ENCODE measurements around the gene TSPAN9. TPM values are rescaled to one million over a fixed set of nuclear protein-coding genes. Genes with fewer than 3 reads are reported as not detected.

TSPAN9 gene
- polyA plus RNA-seq, 1 donor = 24.9 TPM

DNA sequence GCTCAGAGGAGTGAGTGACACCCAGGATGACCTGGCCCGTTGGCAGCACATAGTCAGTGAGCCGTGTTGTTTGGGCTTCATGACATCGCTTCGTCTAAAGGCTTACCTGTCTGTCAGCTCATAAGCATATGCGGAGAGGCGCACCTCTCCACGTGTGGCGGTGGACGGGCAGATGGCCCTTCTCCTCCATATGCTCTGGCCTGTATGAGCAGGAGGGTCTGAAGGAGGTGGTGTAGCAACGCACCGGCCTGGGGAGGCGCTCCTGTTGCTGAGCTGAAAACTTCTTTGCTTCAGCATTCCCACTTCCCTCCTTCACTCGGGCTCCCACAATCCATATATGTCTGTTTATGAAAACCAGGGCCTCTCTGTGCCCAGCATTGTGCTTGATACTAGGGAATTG, 186.1 kb downstream of the TSPAN9 start:
- Histone ChIP-seq H3K9me3 (ENCODE audit: control insufficient read depth, low read depth, low read length) (no peaks in the 10 kb centered on the region), H3K27ac (ENCODE audit: low read length) (no peak overlapping the region), H3K4me3 (ENCODE audit: low read length) (no peak overlapping the region), H3K27me3 (ENCODE audit: control insufficient read depth, insufficient read depth, low read length) (no peaks in the 10 kb centered on the region), H3K36me3 (ENCODE audit: control insufficient read depth, insufficient read depth, low read length) (no peaks in the 10 kb centered on the region), H3K4me1 (ENCODE audit: control insufficient read depth, insufficient read depth, low read length) (no peaks in the 10 kb centered on the region)
- DNase-seq = no peak
- no CpG with 5 or more reads among the region's 13 CpGs for WGBS (ENCODE audit: insufficient coverage, low lambda C conversion rate)

DNA sequence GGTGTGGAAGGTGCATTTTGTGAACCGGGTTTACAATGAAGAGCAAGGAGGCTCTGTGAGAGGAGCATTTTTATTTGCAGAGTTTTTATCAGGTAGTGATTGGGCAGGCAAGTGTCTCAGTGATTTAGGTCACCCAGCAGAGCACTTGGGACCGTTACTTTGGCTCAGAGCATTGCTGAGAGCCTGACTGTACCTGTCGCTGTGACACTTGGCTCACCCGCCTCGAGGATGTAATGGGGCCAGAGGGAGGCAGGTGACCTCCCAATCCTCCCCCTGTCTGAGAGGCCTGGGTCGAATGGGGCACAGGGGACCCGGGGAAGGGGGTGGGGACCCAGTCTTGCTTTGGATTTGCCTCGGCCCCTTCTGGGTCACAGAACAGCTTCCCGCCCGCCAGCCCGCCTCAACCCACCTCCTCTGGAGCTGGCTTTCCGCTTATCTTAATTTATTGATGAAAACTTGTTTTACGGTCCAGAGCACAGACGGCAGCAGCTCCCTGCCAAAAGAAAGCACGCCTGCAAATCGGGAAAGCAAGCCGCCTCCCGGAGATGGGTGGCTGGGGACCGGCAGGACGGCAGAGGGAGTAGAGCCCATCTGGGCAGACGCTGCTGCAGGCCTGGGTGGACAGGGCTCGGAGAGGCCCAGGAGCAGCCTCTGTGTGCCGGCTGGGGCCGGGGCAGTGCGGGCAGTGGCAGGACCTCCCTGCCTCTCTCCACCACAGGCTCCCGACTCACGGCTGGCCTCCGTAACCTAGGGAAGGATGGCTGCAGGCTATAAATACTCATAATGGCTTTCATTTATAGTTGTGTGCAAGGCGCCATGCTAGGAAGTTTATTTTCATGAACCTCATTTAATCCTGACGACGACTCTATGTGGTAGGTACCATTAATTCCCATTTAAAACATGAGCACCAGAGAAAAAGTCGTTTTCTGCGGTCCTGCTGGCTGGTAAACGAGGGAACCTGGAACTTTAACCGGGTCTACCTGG, 187.1 kb downstream of the TSPAN9 start:
- no peaks in the 10 kb centered on the region for H3K9me3 ChIP-seq (ENCODE audit: control insufficient read depth, low read depth, low read length)
- H3K4me1 ChIP-seq (ENCODE audit: control insufficient read depth, insufficient read depth, low read length) = no peaks in the 10 kb centered on the region
- H3K27me3 ChIP-seq (ENCODE audit: control insufficient read depth, insufficient read depth, low read length) = no peaks in the 10 kb centered on the region
- H3K36me3 ChIP-seq (ENCODE audit: control insufficient read depth, insufficient read depth, low read length) = no peaks in the 10 kb centered on the region
- 67% methylated on average over 3 of the region's 35 CpGs for WGBS (ENCODE audit: insufficient coverage, low lambda C conversion rate)
- H3K27ac ChIP-seq (ENCODE audit: low read length) = no peak overlapping the region
- DNase-seq = no peak
- no peak overlapping the region for H3K4me3 ChIP-seq (ENCODE audit: low read length)

DNA sequence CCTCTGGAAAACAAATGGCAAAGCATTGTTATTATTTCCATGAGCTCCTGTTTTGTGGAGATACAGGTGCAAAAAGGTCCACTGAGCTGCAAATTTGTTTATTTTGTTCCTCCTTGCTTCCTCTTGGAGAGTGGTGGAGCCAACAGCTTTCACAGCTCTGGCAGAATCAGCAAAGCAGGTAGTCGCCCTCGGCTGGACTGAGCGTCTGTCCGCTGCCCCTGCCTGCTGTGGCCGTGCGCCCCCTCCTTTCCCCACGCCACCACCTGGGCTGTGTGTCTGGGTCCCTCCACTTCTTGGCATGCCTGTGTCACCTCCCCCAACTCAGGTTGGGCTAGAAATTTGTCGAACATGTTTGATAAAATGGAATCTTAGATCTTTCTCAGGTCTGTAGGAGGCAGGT, 188.2 kb downstream of the TSPAN9 start:
- H3K36me3 ChIP-seq (ENCODE audit: control insufficient read depth, insufficient read depth, low read length) = no peaks in the 10 kb centered on the region
- H3K4me1 ChIP-seq (ENCODE audit: control insufficient read depth, insufficient read depth, low read length) = no peaks in the 10 kb centered on the region
- WGBS (ENCODE audit: insufficient coverage, low lambda C conversion rate) = no CpG with 5 or more reads among the region's 8 CpGs
- no peak for DNase-seq
- no peaks in the 10 kb centered on the region for H3K9me3 ChIP-seq (ENCODE audit: control insufficient read depth, low read depth, low read length)
- H3K4me3 ChIP-seq (ENCODE audit: low read length) = no peak overlapping the region
- H3K27ac ChIP-seq (ENCODE audit: low read length) = no peak overlapping the region
- H3K27me3 ChIP-seq (ENCODE audit: control insufficient read depth, insufficient read depth, low read length) = no peaks in the 10 kb centered on the region

DNA sequence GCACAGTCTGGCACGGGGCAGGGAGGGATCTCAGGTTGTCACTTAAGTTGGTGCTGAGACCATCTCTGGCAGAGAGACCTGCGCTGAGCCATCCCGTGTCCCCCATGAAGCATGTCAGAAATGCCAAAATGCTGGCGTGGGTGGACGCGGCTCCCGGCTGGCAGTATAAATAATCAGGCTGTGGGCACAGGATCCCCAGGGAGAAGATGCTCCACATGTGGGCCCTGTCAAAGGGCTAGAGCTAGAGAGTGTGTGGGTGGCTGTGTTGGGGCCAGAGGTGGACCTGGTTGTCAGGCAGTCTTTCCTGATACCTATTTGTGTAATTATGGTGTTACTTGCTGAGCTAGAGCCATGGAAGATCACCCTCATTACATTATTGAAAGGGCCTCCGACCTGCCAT, 189.5 kb downstream of the TSPAN9 start:
- Histone ChIP-seq H3K4me1 (ENCODE audit: control insufficient read depth, insufficient read depth, low read length) (no peaks in the 10 kb centered on the region), H3K4me3 (ENCODE audit: low read length) (no peak overlapping the region), H3K9me3 (ENCODE audit: control insufficient read depth, low read depth, low read length) (no peaks in the 10 kb centered on the region), H3K27me3 (ENCODE audit: control insufficient read depth, insufficient read depth, low read length) (no peaks in the 10 kb centered on the region), H3K27ac (ENCODE audit: low read length) (no peak overlapping the region), H3K36me3 (ENCODE audit: control insufficient read depth, insufficient read depth, low read length) (no peaks in the 10 kb centered on the region)
- DNase-seq = no peak
- 100% methylated on average over 1 of the region's 8 CpGs for WGBS (ENCODE audit: insufficient coverage, low lambda C conversion rate)

DNA sequence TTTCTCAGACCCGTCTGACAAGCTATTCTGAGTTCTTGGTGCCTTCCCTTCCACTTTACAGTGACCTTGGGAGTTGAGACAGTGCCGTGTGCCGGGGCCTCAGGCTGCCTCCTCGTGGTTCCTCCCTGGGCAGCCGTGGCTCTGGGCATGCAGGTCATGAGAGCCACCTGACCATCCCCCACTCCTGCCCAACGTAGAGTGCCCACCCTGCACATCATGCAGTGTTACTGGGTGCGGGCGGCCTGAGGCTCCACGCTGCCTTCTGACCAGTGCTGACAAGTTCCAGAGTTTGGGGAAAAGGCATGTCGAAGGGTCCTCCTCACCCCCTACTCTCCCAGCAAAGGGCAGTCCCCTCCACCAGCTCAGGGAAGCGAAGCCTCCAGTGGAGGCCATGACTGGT, 190.5 kb downstream of the TSPAN9 start:
- H3K4me1 ChIP-seq (ENCODE audit: control insufficient read depth, insufficient read depth, low read length) = no peaks in the 10 kb centered on the region
- no peaks in the 10 kb centered on the region for H3K9me3 ChIP-seq (ENCODE audit: control insufficient read depth, low read depth, low read length)
- H3K4me3 ChIP-seq (ENCODE audit: low read length) = no peak overlapping the region
- no peaks in the 10 kb centered on the region for H3K27me3 ChIP-seq (ENCODE audit: control insufficient read depth, insufficient read depth, low read length)
- no peak for DNase-seq
- no CpG with 5 or more reads among the region's 11 CpGs for WGBS (ENCODE audit: insufficient coverage, low lambda C conversion rate)
- H3K27ac ChIP-seq (ENCODE audit: low read length) = no peak overlapping the region
- H3K36me3 ChIP-seq (ENCODE audit: control insufficient read depth, insufficient read depth, low read length) = no peaks in the 10 kb centered on the region

DNA sequence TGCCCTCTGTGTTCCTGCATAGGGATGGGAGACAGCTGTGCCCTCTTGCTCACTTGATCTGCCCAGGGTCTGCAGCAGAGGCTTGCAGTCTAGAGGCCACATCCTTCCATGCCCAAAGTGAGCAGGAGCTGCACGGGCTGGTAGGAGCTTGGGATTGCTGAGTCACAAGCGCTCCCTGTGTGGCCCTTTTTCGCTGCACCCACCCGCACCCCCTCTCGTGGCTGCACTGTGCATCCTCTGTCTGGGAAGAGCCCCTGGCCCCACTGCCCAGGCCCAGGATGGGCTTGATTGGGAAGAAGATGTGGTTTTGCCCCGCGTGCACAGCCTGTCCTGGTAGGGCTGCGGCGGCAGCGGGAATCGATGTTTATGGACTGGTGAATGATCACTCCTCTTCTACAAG, 192.4 kb downstream of the TSPAN9 start:
- no peaks in the 10 kb centered on the region for H3K4me1 ChIP-seq (ENCODE audit: control insufficient read depth, insufficient read depth, low read length)
- DNase-seq = no peak
- no peaks in the 10 kb centered on the region for H3K9me3 ChIP-seq (ENCODE audit: control insufficient read depth, low read depth, low read length)
- H3K36me3 ChIP-seq (ENCODE audit: control insufficient read depth, insufficient read depth, low read length) = no peaks in the 10 kb centered on the region
- no CpG with 5 or more reads among the region's 11 CpGs for WGBS (ENCODE audit: insufficient coverage, low lambda C conversion rate)
- no peak overlapping the region for H3K27ac ChIP-seq (ENCODE audit: low read length)
- no peak overlapping the region for H3K4me3 ChIP-seq (ENCODE audit: low read length)
- no peaks in the 10 kb centered on the region for H3K27me3 ChIP-seq (ENCODE audit: control insufficient read depth, insufficient read depth, low read length)

DNA sequence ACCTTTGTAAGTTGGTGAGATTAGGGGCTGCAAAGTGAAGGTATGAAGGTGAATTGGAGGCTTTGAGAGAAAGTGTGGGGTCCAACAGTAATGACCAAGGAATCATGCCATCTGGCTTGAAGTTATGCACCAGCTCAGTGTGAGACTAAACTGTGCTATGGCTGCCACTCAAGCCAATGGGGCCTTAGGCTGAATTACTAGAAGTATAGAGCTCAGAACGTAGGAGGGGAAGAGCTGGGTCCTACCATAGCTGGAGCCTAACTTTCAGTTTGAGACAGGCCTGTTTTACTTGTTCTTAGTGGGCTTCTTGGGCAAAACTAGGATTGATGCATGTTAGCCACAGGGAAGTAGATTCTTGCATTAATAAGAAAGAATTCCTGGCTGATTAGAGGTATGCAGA, 194.0 kb downstream of the TSPAN9 start:
- Histone ChIP-seq H3K27ac (ENCODE audit: low read length) (no peak overlapping the region), H3K27me3 (ENCODE audit: control insufficient read depth, insufficient read depth, low read length) (no peaks in the 10 kb centered on the region), H3K9me3 (ENCODE audit: control insufficient read depth, low read depth, low read length) (no peaks in the 10 kb centered on the region), H3K4me1 (ENCODE audit: control insufficient read depth, insufficient read depth, low read length) (no peaks in the 10 kb centered on the region), H3K36me3 (ENCODE audit: control insufficient read depth, insufficient read depth, low read length) (no peaks in the 10 kb centered on the region), H3K4me3 (ENCODE audit: low read length) (no peak overlapping the region)
- WGBS (ENCODE audit: insufficient coverage, low lambda C conversion rate) = no CpG with 5 or more reads among the region's 1 CpG
- no peak for DNase-seq

DNA sequence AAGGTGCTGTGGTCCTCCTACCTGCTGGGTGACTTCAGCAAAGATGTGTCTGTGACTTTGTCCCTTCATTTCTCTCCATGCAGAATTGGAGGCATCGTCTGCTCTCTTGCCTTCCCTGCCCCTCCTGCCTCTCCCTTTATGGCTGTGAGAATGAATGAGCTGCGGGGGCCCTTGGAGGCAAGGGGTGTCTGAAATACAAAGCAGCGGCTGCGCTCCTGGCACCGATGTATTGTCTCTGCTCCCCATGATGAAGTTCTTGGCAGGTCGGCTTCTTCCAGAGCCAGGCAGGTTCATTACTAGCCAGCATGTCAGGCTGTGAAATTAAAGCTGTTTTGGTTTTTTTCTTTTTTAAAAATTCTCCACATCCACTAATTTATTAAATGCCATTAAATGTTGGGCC, 194.5 kb downstream of the TSPAN9 start:
- H3K4me1 ChIP-seq (ENCODE audit: control insufficient read depth, insufficient read depth, low read length) = no peaks in the 10 kb centered on the region
- H3K4me3 ChIP-seq (ENCODE audit: low read length) = no peak overlapping the region
- H3K36me3 ChIP-seq (ENCODE audit: control insufficient read depth, insufficient read depth, low read length) = no peaks in the 10 kb centered on the region
- H3K9me3 ChIP-seq (ENCODE audit: control insufficient read depth, low read depth, low read length) = no peaks in the 10 kb centered on the region
- H3K27me3 ChIP-seq (ENCODE audit: control insufficient read depth, insufficient read depth, low read length) = no peaks in the 10 kb centered on the region
- no peak for DNase-seq
- no CpG with 5 or more reads among the region's 6 CpGs for WGBS (ENCODE audit: insufficient coverage, low lambda C conversion rate)
- H3K27ac ChIP-seq (ENCODE audit: low read length) = no peak overlapping the region

DNA sequence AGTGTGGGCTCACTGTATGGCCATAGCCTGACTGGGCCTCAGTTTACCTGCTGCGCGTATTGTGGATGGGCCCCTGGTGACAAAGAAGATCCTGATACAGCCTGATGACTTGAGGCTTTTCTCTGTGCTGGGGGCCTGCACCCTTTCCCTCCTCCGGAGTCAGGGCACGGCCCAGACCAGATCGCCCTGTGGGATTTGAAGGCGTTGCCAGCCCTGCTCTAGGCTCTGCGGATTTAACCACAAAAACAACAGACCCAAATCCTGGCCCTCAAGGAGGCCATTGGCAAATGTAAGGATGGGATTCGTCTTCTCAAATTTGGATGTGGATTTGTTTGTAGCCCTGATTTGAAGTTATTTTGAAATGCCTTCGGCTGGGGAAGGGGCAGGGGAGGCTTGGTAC, 195.8 kb downstream of the TSPAN9 start:
- no peak for DNase-seq
- Histone ChIP-seq H3K9me3 (ENCODE audit: control insufficient read depth, low read depth, low read length) (no peaks in the 10 kb centered on the region), H3K4me3 (ENCODE audit: low read length) (no peak overlapping the region), H3K4me1 (ENCODE audit: control insufficient read depth, insufficient read depth, low read length) (no peaks in the 10 kb centered on the region), H3K27ac (ENCODE audit: low read length) (no peak overlapping the region), H3K36me3 (ENCODE audit: control insufficient read depth, insufficient read depth, low read length) (no peaks in the 10 kb centered on the region), H3K27me3 (ENCODE audit: control insufficient read depth, insufficient read depth, low read length) (no peaks in the 10 kb centered on the region)
- WGBS (ENCODE audit: insufficient coverage, low lambda C conversion rate) = no CpG with 5 or more reads among the region's 9 CpGs

DNA sequence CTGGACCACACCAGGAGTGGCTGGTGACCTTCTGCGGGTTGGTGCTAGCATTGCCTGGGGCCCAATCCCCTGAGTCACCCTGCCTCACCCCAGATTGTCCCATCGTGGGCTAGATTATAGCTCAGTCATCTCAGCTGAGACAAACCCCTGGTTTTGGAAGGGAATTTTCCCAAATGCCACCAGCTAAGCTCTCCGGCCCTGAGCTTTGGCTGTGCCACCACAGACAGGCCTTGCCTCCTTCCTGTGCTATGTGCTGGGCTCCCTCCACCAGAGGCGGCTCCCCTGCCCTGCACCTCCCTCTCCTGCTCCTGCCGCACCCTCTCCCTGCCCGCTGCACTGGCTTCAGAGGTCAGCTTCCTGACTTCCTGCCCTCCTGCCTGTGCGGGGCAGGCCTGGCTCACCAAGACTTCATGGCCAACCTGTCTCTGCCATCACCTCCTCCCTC, 196.3 kb downstream of the TSPAN9 start:
- no peaks in the 10 kb centered on the region for H3K9me3 ChIP-seq (ENCODE audit: control insufficient read depth, low read depth, low read length)
- no peak overlapping the region for H3K27ac ChIP-seq (ENCODE audit: low read length)
- no peaks in the 10 kb centered on the region for H3K4me1 ChIP-seq (ENCODE audit: control insufficient read depth, insufficient read depth, low read length)
- no CpG with 5 or more reads among the region's 7 CpGs for WGBS (ENCODE audit: insufficient coverage, low lambda C conversion rate)
- no peaks in the 10 kb centered on the region for H3K36me3 ChIP-seq (ENCODE audit: control insufficient read depth, insufficient read depth, low read length)
- no peaks in the 10 kb centered on the region for H3K27me3 ChIP-seq (ENCODE audit: control insufficient read depth, insufficient read depth, low read length)
- DNase-seq = no peak
- H3K4me3 ChIP-seq (ENCODE audit: low read length) = no peak overlapping the region

DNA sequence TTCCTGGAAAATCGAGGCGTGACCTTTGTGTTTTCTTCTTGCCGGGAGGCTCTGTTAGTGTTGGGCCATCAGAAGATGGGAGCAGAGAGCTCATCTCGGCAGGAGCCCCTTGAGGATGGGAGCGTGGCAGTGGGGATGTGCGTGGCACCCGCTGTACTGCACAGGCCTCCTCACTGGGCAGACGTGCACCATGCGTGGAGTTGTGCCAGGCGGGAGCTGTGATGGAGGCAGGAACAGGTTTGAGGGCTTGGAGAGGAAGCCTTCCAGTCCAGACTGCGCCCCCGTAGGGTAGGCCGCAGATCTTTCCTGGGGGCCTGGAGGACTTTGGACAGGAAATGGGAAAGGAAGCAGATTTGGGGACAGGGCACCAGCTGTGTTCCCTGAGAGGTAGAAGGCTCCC, 197.5 kb downstream of the TSPAN9 start:
- H3K4me1 ChIP-seq (ENCODE audit: control insufficient read depth, insufficient read depth, low read length) = no peaks in the 10 kb centered on the region
- no peaks in the 10 kb centered on the region for H3K27me3 ChIP-seq (ENCODE audit: control insufficient read depth, insufficient read depth, low read length)
- H3K27ac ChIP-seq (ENCODE audit: low read length) = no peak overlapping the region
- no peaks in the 10 kb centered on the region for H3K9me3 ChIP-seq (ENCODE audit: control insufficient read depth, low read depth, low read length)
- DNase-seq = no peak
- peaks cover 5% of the 10 kb centered on the region for H3K36me3 ChIP-seq (ENCODE audit: control insufficient read depth, insufficient read depth, low read length)
- no CpG with 5 or more reads among the region's 13 CpGs for WGBS (ENCODE audit: insufficient coverage, low lambda C conversion rate)
- no peak overlapping the region for H3K4me3 ChIP-seq (ENCODE audit: low read length)

Measured in large intestine (tissue), 3 donors.